Adrenal gland (tissue), 12 donors: ENCODE results near the gene NCLN. TPM values are rescaled to one million over a fixed set of nuclear protein-coding genes. Genes with fewer than 3 reads are reported as not detected.

Experiments used
- DNase-seq, 7 donors: peaks; one replicate each; pipeline ENCODE4 v3.0.0-alpha.2; 2019 to 2020
- H3K27ac ChIP-seq, 5 donors: fragments of 200-600 bp; sonication (generic) in 4 of 5; 1 replicate in 3 of 5; 2 replicates in 2 of 5; pipeline versions ENCODE4 v1.5.1 to v1.8.0; 2016 to 2020; ENCODE audit warnings: mild to moderate bottlenecking in 1 of 5
- H3K27me3 ChIP-seq: fragments of 200-600 bp; 2 replicates; pipeline ENCODE4 v1.8.0; 2021
- H3K36me3 ChIP-seq, 2 donors: fragments of 200-600 bp; replicated peaks in 1 of 2; 1 replicate in 1 of 2; 2 replicates in 1 of 2; pipeline versions ENCODE4 v1.5.1 to v1.8.0; 2018 to 2022
- H3K4me1 ChIP-seq, 2 donors: fragments of 200-600 bp; replicated peaks in 1 of 2; 1 replicate in 1 of 2; 2 replicates in 1 of 2; pipeline versions ENCODE4 v1.5.1 to v1.8.0; 2018 to 2021
- H3K4me3 ChIP-seq, 4 donors: fragments of 200-600 bp; sonication (generic) in 3 of 4; one replicate each; pipeline ENCODE4 v1.5.1; 2016 to 2018
- H3K9me3 ChIP-seq, 3 donors: fragments of 200-600 bp; sonication (generic) in 1 of 3; replicated peaks in 1 of 3; 1 replicate in 2 of 3; 2 replicates in 1 of 3; pipeline versions ENCODE4 v1.5.1 to v1.8.0; 2016 to 2021
- CTCF ChIP-seq, 6 experiments: fragments of 450-650 bp in 4 of 6; fragments of 200-600 bp in 2 of 6; sonication (generic) in 1 of 6; IDR thresholded peaks; 1 replicate in 5 of 6; 2 replicates in 1 of 6; pipeline versions ENCODE4 v1.5.1 to v1.8.0; 2016 to 2021; ENCODE audit warnings: antibody characterized with exemption in 6 of 6, mild to moderate bottlenecking in 2 of 6, moderate library complexity in 1 of 6
- POLR2A ChIP-seq, 2 donors: fragments of 450-650 bp; IDR thresholded peaks; one replicate each; pipeline ENCODE4 v1.6.1; 2017; ENCODE audit warnings: antibody characterized with exemption in 2 of 2, mild to moderate bottlenecking in 2 of 2, moderate library complexity in 1 of 2
- WGBS, 4 donors: extraction: QIAGEN DNeasy Blood & Tissue Kit in 2 of 4; methylation state at CpG; one replicate each; pipeline versions ENCODE4 v1.1.5 to v1.1.7; 2013 to 2017; 5-methylcytosine and 5-hydroxymethylcytosine counted together
- intact Hi-C, 2 donors: fragments of 100-400 bp; cut with DNase I; formaldehyde crosslinking; loops; one replicate each; pipeline versions ENCODE4 v1.14.1 to v1.15.0; 2022 to 2023
- polyA plus RNA-seq, 3 donors: library from polyadenylated mRNA; stranded (reverse); fragments of 200-250 nt in 2 of 3; fragments of 350-450 nt in 1 of 3; fragmentation: Illumina TruSeq in 1 of 3; extraction: RNeasy Lipid Tissue Mini Kit (QIAGEN cat#74804) in 1 of 3; gene quantifications; one replicate each; pipeline ENCODE4 v1.2.3, GENCODE V29; 2013 to 2014
- total RNA-seq, 9 donors: library from RNA; depleted of rRNA in 4 of 9; stranded (reverse); fragments of >200 nt in 4 of 9; fragments of 120-200 nt in 1 of 9; fragmentation: NEBNext Ultra II Directional in 1 of 9; extraction: Animal tissue kit (Norgen Biotek cat#: 25700) in 1 of 9; gene quantifications; one replicate each; pipeline versions ENCODE4 v1.1.0 to v1.2.4, GENCODE V29; 2013 to 2023
- donor health status: healthy with polysubstance abuse.
- donor health status: Bipolar disorder and iron deficiency.
- donor health status: DM: yes; HTN: yes; CAD: no.
- donor health status: DM: no; HTN: no; CAD: no.
- donor health status: DM: no; HTN: no; CAD: no.
- donor health status: DM: yes; HTN: yes; CAD: no.

NCLN gene
- total and polyA plus RNA-seq, 12 donors = 51.5 to 193 (median 94.0) TPM

DNA sequence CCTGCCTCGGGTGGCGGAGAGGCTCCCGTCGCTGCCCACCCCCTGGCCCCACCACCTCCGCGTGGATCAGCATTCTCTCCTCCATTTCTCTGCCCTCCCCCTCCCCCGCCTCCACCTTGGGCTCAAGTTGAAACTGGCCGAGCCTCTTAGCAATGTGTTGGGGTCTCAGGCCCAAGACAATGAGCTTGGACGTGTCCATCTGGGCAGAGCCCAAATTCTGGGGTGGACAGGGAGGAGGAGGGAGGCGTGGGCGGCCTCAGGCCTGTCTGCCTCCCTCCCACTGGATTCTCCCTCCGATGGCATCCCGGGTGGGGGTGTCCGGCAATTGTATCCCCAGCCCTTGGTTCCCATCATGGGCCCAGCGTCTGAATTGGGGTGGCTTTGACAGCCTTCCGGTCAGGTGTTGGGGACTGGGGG, 40.0 kb downstream of the NCLN start:
- no peak overlapping the region for H3K4me3 ChIP-seq
- peaks cover 14% of the 10 kb centered on the region for H3K27me3 ChIP-seq
- 38 to 90% (median 40%) methylated on average over 2 to 16 of the region's 16 CpGs for WGBS, 4 donors
- intact Hi-C loops = no loop called here
- no peaks in the 10 kb centered on the region for H3K36me3 ChIP-seq
- no peaks in the 10 kb centered on the region for H3K4me1 ChIP-seq
- H3K27ac ChIP-seq = no peak overlapping the region
- H3K9me3 ChIP-seq = no peaks in the 10 kb centered on the region
- TF ChIP-seq CTCF (IDR thresholded peaks at IDR 0.05) (no peak), POLR2A (IDR thresholded peaks at IDR 0.05) (no peak)
- DNase-seq = no peak

- TF ChIP-seq CTCF (IDR thresholded peaks at IDR 0.05) = no peak
- TF ChIP-seq POLR2A (IDR thresholded peaks at IDR 0.05) = no peak
- no peak overlapping the region for H3K27ac ChIP-seq
- 55 to 77% (median 75%) methylated on average over 2 to 12 of the region's 12 CpGs for WGBS, 4 donors
- H3K9me3 ChIP-seq = no peaks in the 10 kb centered on the region
- H3K27me3 ChIP-seq = peaks cover 14% of the 10 kb centered on the region
- DNase-seq = no peak
- intact Hi-C loops = no loop called here
- H3K4me3 ChIP-seq = no peak overlapping the region
- H3K36me3 ChIP-seq = no peaks in the 10 kb centered on the region
- no peaks in the 10 kb centered on the region for H3K4me1 ChIP-seq
Observed at GRCh38 chr19:3227054-3227626, 41.4 kb downstream of the NCLN start.

DNA sequence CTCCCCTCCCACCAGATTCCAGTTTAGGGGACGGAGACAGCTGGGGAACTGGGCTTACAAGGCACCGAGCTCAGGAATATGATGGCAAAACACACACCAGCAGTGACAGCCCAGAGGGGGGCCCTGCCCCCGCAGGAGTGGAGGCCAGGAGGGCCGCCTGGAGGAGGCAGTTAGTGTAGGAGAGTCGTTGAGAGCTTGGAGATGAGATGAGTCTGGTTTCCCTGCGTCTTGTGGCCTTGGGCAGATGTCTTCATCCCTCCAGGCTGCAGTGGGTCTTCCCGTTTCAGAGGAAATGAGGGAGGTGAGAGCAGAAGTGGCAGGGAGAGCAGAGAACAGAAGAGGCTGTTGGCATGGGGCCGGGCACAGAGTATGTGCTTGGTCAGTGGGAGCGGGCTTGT, 43.6 kb downstream of the NCLN start:
- Histone ChIP-seq H3K4me1 (no peaks in the 10 kb centered on the region), H3K4me3 (no peak overlapping the region), H3K27ac (no peak overlapping the region), H3K9me3 (no peaks in the 10 kb centered on the region), H3K36me3 (no peaks in the 10 kb centered on the region), H3K27me3 (peaks cover 3% of the 10 kb centered on the region)
- TF ChIP-seq CTCF (IDR thresholded peaks at IDR 0.05) (no peak), POLR2A (IDR thresholded peaks at IDR 0.05) (no peak)
- no peak for DNase-seq
- intact Hi-C loops = no loop called here
- WGBS, 4 donors = 40 to 56% (median 47%) methylated on average over 9 of the region's 9 CpGs

DNA sequence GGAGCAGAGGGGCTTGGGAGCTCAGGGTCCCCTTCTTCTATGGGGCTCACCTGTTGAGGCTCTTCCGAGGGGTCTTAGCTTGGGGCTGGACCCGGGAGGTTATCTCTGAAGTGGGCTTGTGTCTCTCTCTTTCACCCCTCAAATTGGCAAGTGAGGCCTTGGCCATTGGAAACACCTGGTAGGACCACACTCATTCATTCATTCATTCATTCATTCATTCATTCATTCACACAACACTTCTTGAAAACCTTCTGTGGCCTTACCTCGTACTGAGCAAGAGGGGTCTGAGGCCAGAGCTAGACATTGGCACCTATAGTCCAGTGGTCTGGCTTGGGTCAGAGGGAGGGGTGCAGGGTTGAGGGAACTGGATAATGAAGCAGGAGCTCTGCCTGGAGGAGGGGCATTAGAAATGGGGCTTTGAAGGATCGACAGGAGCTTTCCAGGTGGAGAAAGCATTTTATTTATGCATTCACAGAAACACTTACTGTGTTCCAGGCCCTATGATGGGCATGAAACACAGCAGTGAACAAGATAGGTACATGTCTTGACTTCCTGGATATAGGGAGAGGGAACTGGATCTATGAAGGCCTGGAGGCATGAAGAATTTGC, 44.3 kb downstream of the NCLN start:
- H3K27ac ChIP-seq = no peak overlapping the region
- H3K9me3 ChIP-seq = no peaks in the 10 kb centered on the region
- intact Hi-C loops = no loop called here
- TF ChIP-seq CTCF (IDR thresholded peaks at IDR 0.05) (no peak), POLR2A (IDR thresholded peaks at IDR 0.05) (no peak)
- H3K36me3 ChIP-seq = no peaks in the 10 kb centered on the region
- 79 to 90% (median 85%) methylated on average over 3 to 4 of the region's 4 CpGs for WGBS, 4 donors
- no peaks in the 10 kb centered on the region for H3K4me1 ChIP-seq
- H3K4me3 ChIP-seq = no peak overlapping the region
- H3K27me3 ChIP-seq = peaks cover 3% of the 10 kb centered on the region
- DNase-seq = no peak
